HTERT RPE-1 (cell line): ENCODE results near the gene OGFR.

Source experiments
- in situ Hi-C: fragments of 300-500 bp; cut with MboI; formaldehyde crosslinking; loops from 4 replicates; pipeline ENCODE4 v1.14.3; 2020; ENCODE audit warnings: low sequenced_read_pairs

OGFR gene

GRCh38 chr20:62804627-62805154 is at the start of gene OGFR:
Gene OGFR, plus strand, starts transcription at chr20:62804835. Its CDS starts 25 bp downstream, at chr20:62804860.
- in situ Hi-C loops = no loop called here

GRCh38 chr20:62754991-62755356 is 49.7 kb upstream of the OGFR start:
- in situ Hi-C loops = no loop called here

GRCh38 chr20:62755817-62756724 is 48.6 kb upstream of the OGFR start:
- in situ Hi-C loops = no loop called here

- in situ Hi-C loops = no loop called here
These were observed 46.3 kb upstream of the OGFR start for GRCh38 chr20:62758226-62758912.

- in situ Hi-C loops = no loop called here
These were observed 44.6 kb upstream of the OGFR start for GRCh38 chr20:62759981-62760431.

- in situ Hi-C loops = no loop called here
These were observed 44.2 kb upstream of the OGFR start for GRCh38 chr20:62760471-62760855.

GRCh38 chr20:62760856-62761758 is 43.5 kb upstream of the OGFR start:
- in situ Hi-C loops = no loop called here

GRCh38 chr20:62761759-62762131 is 42.9 kb upstream of the OGFR start:
- in situ Hi-C loops = no loop called here

GRCh38 chr20:62762376-62762775 is 42.3 kb upstream of the OGFR start:
- in situ Hi-C loops = no loop called here

- in situ Hi-C loops = no loop called here
These were observed 41.8 kb upstream of the OGFR start for GRCh38 chr20:62762801-62763368.

GRCh38 chr20:62763404-62763803 is 41.2 kb upstream of the OGFR start:
- in situ Hi-C loops = no loop called here

GRCh38 chr20:62764156-62764935 is 40.3 kb upstream of the OGFR start:
- in situ Hi-C loops = no loop called here

GRCh38 chr20:62765021-62765420 is 39.6 kb upstream of the OGFR start:
- in situ Hi-C loops = no loop called here

- in situ Hi-C loops = no loop called here
These were observed 39.1 kb upstream of the OGFR start for GRCh38 chr20:62765432-62766070.

- in situ Hi-C loops = no loop called here
These were observed 38.6 kb upstream of the OGFR start for GRCh38 chr20:62766071-62766450.

- in situ Hi-C loops = no loop called here
These were observed 37.9 kb upstream of the OGFR start for GRCh38 chr20:62766716-62767115.

GRCh38 chr20:62768234-62768546 is 36.4 kb upstream of the OGFR start:
- in situ Hi-C loops = no loop called here

- in situ Hi-C loops = no loop called here
These were observed 35.9 kb upstream of the OGFR start for GRCh38 chr20:62768551-62769287.
